ENCODE data around the gene ANKDD1B.

Gene ANKDD1B

DNA sequence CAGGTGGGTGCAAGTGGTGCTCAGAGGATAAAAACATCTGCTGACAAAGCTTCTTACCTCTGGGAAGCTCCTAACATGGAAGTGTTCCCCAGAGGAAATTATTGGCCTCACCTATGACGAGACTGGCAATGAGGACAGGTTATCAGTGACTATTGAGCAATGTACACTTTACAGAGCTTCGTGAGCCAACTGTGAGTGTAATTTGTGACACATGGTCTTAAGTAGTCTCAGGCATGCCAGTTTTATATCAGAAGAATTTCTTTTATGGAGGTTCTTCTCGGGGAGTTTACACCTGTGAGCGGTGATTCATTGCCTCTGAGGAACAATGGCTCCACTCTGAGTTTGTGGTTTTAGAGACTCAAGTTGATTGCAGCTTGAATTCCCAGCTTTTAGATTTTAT, 11.3 kb downstream of the ANKDD1B start:
- TF ChIP-seq TCF12 (IDR thresholded peaks at IDR 0.05; ENCODE audit: low read depth) (peak; percentile 35; the same call in 1 of the 2 replicates), ZBTB7A (IDR thresholded peaks at IDR 0.05; ENCODE audit: low read depth) (no peak), YY1 (IDR thresholded peaks at IDR 0.05; ENCODE audit: low read depth) (no peak), CREB1 (IDR thresholded peaks at IDR 0.05; ENCODE audit: low read depth) (no peak), EGR1 (IDR thresholded peaks at IDR 0.05) (no peak), TAF1 (IDR thresholded peaks at IDR 0.05; ENCODE audit: low read depth) (no peak), TEAD4 (IDR thresholded peaks at IDR 0.05) (no peak), EP300 (IDR thresholded peaks at IDR 0.05; ENCODE audit: borderline replicate concordance) (no peak), CEBPB (IDR thresholded peaks at IDR 0.05) (0 out of 2 replicates have a peak, but pooled peaks have one; percentile 36), FOXM1 (IDR thresholded peaks at IDR 0.05; ENCODE audit: borderline replicate concordance, low read depth) (no peak)
- TF ChIP-seq, protein P1, sequence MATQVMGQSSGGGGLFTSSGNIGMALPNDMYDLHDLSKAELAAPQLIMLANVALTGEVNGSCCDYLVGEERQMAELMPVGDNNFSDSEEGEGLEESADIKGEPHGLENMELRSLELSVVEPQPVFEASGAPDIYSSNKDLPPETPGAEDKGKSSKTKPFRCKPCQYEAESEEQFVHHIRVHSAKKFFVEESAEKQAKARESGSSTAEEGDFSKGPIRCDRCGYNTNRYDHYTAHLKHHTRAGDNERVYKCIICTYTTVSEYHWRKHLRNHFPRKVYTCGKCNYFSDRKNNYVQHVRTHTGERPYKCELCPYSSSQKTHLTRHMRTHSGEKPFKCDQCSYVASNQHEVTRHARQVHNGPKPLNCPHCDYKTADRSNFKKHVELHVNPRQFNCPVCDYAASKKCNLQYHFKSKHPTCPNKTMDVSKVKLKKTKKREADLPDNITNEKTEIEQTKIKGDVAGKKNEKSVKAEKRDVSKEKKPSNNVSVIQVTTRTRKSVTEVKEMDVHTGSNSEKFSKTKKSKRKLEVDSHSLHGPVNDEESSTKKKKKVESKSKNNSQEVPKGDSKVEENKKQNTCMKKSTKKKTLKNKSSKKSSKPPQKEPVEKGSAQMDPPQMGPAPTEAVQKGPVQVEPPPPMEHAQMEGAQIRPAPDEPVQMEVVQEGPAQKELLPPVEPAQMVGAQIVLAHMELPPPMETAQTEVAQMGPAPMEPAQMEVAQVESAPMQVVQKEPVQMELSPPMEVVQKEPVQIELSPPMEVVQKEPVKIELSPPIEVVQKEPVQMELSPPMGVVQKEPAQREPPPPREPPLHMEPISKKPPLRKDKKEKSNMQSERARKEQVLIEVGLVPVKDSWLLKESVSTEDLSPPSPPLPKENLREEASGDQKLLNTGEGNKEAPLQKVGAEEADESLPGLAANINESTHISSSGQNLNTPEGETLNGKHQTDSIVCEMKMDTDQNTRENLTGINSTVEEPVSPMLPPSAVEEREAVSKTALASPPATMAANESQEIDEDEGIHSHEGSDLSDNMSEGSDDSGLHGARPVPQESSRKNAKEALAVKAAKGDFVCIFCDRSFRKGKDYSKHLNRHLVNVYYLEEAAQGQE (IDR thresholded peaks at IDR 0.05; ENCODE audit: low read depth): no peak
- TF ChIP-seq, protein P2, sequence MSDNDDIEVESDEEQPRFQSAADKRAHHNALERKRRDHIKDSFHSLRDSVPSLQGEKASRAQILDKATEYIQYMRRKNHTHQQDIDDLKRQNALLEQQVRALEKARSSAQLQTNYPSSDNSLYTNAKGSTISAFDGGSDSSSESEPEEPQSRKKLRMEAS (IDR thresholded peaks at IDR 0.05): peak; percentile 41; the same call in 1 of the 2 replicates

DNA sequence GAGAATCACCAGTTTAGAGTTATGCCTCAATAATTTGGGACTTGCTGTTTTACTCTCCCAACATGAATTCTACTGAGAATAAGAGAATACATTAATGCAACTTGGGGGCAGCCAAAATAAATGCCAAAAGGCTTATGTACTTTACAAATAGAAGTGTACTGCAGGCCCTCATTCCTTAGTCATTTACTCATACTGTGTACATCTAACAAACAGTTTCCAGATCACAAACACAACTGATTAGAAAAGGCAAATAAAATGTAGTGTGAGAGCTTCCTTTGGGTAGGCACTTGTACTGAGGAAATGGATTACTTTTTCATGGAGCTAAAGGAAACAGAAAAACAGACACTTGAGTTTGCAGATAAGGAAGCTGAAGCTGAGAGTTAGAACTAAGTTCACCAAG, 12.6 kb downstream of the ANKDD1B start:
- TF ChIP-seq, protein P3, sequence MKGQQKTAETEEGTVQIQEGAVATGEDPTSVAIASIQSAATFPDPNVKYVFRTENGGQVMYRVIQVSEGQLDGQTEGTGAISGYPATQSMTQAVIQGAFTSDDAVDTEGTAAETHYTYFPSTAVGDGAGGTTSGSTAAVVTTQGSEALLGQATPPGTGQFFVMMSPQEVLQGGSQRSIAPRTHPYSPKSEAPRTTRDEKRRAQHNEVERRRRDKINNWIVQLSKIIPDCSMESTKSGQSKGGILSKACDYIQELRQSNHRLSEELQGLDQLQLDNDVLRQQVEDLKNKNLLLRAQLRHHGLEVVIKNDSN (IDR thresholded peaks at IDR 0.05): no peak
- no peak for TF ChIP-seq CREB1 (IDR thresholded peaks at IDR 0.05; ENCODE audit: low read depth)
- no peak for TF ChIP-seq TAF1 (IDR thresholded peaks at IDR 0.05; ENCODE audit: low read depth)

DNA sequence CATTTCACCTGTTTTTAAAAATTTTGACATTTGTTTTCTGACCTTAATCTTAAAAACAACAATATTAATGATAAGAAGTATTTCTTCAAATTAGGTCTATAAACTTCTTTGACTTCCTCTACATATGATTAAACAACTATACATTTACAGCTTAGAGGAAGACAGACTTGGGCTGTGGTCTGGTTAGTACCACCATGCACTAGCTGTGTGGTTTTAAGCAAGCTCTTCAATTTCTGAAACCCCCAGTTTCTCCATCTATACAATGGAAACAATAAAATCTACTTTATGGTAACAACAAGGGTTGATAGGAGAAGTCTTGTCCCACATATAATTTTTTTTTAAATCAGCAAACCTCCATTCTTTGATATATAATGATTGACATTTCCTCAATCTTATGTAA, 15.7 kb downstream of the ANKDD1B start:
- no peak for TF ChIP-seq ZBTB7A (IDR thresholded peaks at IDR 0.05; ENCODE audit: low read depth)
- no peak for TF ChIP-seq TAF1 (IDR thresholded peaks at IDR 0.05; ENCODE audit: low read depth)
- TF ChIP-seq, protein P1 (IDR thresholded peaks at IDR 0.05; ENCODE audit: low read depth): no peak
- TF ChIP-seq, protein P2 (IDR thresholded peaks at IDR 0.05): no peak
- no peak for TF ChIP-seq TCF12 (IDR thresholded peaks at IDR 0.05; ENCODE audit: low read depth)
- no peak for TF ChIP-seq RAD21 (IDR thresholded peaks at IDR 0.05; ENCODE audit: low read depth)
- TF ChIP-seq, protein P3 (IDR thresholded peaks at IDR 0.05): no peak
- no peak for TF ChIP-seq CREB1 (IDR thresholded peaks at IDR 0.05; ENCODE audit: low read depth)
- TF ChIP-seq EGR1 (IDR thresholded peaks at IDR 0.05): no peak
- no peak for TF ChIP-seq NFIC (IDR thresholded peaks at IDR 0.05)
- no peak for TF ChIP-seq CEBPB (IDR thresholded peaks at IDR 0.05)
- no peak for TF ChIP-seq TEAD4 (IDR thresholded peaks at IDR 0.05)
- no peak for TF ChIP-seq YY1 (IDR thresholded peaks at IDR 0.05; ENCODE audit: low read depth)
- no peak for TF ChIP-seq FOXM1 (IDR thresholded peaks at IDR 0.05; ENCODE audit: borderline replicate concordance, low read depth)

DNA sequence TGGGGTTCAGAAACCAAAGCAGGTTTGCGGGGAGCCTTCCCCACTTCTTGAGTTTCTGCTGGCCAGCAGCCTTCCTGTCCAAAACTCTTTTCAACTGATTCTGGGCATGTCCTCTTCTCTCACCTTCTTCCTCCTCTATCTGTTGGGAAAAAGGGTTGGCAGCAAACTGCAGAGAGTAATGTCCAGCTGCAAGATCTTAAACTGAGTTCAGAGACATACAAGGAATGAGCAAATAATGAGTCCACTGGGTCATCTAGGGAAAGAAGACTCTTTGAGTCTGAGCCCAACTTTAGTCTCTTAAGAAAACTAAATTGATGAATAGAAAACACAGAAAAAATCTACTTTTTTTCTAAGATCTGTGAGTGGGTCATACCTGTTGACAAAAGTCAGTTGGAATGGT, 16.5 kb downstream of the ANKDD1B start:
- TF ChIP-seq YY1 (IDR thresholded peaks at IDR 0.05; ENCODE audit: low read depth) (no peak), TEAD4 (IDR thresholded peaks at IDR 0.05) (no peak), TCF12 (IDR thresholded peaks at IDR 0.05; ENCODE audit: low read depth) (no peak), NFIC (IDR thresholded peaks at IDR 0.05) (no peak), CEBPB (IDR thresholded peaks at IDR 0.05) (no peak), EGR1 (IDR thresholded peaks at IDR 0.05) (no peak), ZBTB7A (IDR thresholded peaks at IDR 0.05; ENCODE audit: low read depth) (no peak), FOXM1 (IDR thresholded peaks at IDR 0.05; ENCODE audit: borderline replicate concordance, low read depth) (no peak), TAF1 (IDR thresholded peaks at IDR 0.05; ENCODE audit: low read depth) (no peak), EP300 (IDR thresholded peaks at IDR 0.05; ENCODE audit: borderline replicate concordance) (no peak), RAD21 (IDR thresholded peaks at IDR 0.05; ENCODE audit: low read depth) (no peak), CREB1 (IDR thresholded peaks at IDR 0.05; ENCODE audit: low read depth) (no peak)
- TF ChIP-seq, protein P1 (IDR thresholded peaks at IDR 0.05; ENCODE audit: low read depth): no peak
- TF ChIP-seq, protein P2 (IDR thresholded peaks at IDR 0.05): no peak
- TF ChIP-seq, protein P3 (IDR thresholded peaks at IDR 0.05): no peak

All from Ishikawa (cell line).